Body of pancreas (tissue), 4 donors: Measurements from ENCODE around the gene DSC3.
"Not testable (repeated sequence)": the region's sequence is repeated elsewhere in the genome, so short reads cannot be mapped to it uniquely, and the experiment has no call there.

Source experiments
- POLR2A ChIP-seq, 3 donors: fragments of 450-650 bp; IDR thresholded peaks; one replicate each; pipeline ENCODE4 v1.6.1; 2016; ENCODE audit warnings: antibody characterized with exemption in 3 of 3, mild to moderate bottlenecking in 2 of 3
- TF ChIP-seq, protein P1 (sequence below), 7 experiments: fragments of 450-650 bp in 4 of 7; fragments of 200-600 bp in 3 of 7; sonication (generic) in 3 of 7; IDR thresholded peaks; one replicate each; pipeline ENCODE4 v1.5.1; 2016 to 2019; ENCODE audit warnings: antibody characterized with exemption in 7 of 7

DNA sequence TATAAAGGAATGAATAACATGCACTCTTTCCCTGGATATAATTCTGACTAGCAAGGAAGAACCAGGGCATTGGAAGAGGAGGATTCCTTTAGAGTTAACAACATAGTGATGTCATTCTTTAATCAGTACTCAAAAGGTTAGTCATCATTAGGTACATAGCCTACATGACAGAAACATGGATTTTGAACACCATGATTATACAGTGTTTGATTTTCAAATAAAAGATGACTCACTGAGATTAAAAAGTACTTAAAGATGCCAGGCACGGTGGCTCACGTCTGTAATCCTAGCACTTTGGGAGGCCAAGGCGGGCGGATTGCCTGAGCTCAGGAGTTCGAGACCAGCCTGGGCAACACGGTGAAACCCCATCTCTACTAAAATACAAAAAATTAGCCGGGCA is 31.1 kb downstream of the DSC3 start:
- not testable (repeated sequence) for TF ChIP-seq POLR2A (IDR thresholded peaks at IDR 0.05)
- TF ChIP-seq, protein P1, sequence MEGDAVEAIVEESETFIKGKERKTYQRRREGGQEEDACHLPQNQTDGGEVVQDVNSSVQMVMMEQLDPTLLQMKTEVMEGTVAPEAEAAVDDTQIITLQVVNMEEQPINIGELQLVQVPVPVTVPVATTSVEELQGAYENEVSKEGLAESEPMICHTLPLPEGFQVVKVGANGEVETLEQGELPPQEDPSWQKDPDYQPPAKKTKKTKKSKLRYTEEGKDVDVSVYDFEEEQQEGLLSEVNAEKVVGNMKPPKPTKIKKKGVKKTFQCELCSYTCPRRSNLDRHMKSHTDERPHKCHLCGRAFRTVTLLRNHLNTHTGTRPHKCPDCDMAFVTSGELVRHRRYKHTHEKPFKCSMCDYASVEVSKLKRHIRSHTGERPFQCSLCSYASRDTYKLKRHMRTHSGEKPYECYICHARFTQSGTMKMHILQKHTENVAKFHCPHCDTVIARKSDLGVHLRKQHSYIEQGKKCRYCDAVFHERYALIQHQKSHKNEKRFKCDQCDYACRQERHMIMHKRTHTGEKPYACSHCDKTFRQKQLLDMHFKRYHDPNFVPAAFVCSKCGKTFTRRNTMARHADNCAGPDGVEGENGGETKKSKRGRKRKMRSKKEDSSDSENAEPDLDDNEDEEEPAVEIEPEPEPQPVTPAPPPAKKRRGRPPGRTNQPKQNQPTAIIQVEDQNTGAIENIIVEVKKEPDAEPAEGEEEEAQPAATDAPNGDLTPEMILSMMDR (IDR thresholded peaks at IDR 0.05), result not testable (repeated sequence)
